ENCODE results near the gene FBXO28.

The FBXO28 gene

GRCh38 chr1:224180783-224181452 is 67.0 kb downstream of the FBXO28 start:
- no peak for DNase-seq (ENCODE audit: low read depth, low spot score)
- no peak overlapping the region for H3K4me3 ChIP-seq (ENCODE audit: low read length)

- no peak overlapping the region for H3K4me3 ChIP-seq (ENCODE audit: low read length)
- DNase-seq (ENCODE audit: low read depth, low spot score), result no peak
Measured at GRCh38 chr1:224181453-224181810, 67.5 kb downstream of the FBXO28 start.

- peak; percentile 89 for DNase-seq (ENCODE audit: low read depth, low spot score)
- peak overlapping the region; percentile 60 for H3K4me3 ChIP-seq (ENCODE audit: low read length)
Measured at GRCh38 chr1:224182057-224182865, 68.3 kb downstream of the FBXO28 start.

- peak within 1 kb of the TSS; percentile 60 for H3K4me3 ChIP-seq (ENCODE audit: low read length)
- peak; percentile 66 for DNase-seq (ENCODE audit: low read depth, low spot score)
Measured at GRCh38 chr1:224182866-224183590, 69.1 kb downstream of the FBXO28 start, which contains the start of gene DEGS1. DEGS1 (plus strand) TSS chr1:224183240; CDS start chr1:224183337, 97 bp downstream.

- H3K4me3 ChIP-seq (ENCODE audit: low read length), result peak overlapping the region; percentile 60
- DNase-seq (ENCODE audit: low read depth, low spot score), result peak; percentile 27
Measured at GRCh38 chr1:224183591-224184312, 69.8 kb downstream of the FBXO28 start.

GRCh38 chr1:224185208-224185607 is 71.3 kb downstream of the FBXO28 start:
- no peak for DNase-seq (ENCODE audit: low read depth, low spot score)
- H3K4me3 ChIP-seq (ENCODE audit: low read length), result no peak overlapping the region

GRCh38 chr1:224188286-224188685 is 74.4 kb downstream of the FBXO28 start:
- no peak overlapping the region for H3K4me3 ChIP-seq (ENCODE audit: low read length)
- DNase-seq (ENCODE audit: low read depth, low spot score), result no peak

GRCh38 chr1:224189561-224189960 is 75.7 kb downstream of the FBXO28 start:
- no peak overlapping the region for H3K4me3 ChIP-seq (ENCODE audit: low read length)
- no peak for DNase-seq (ENCODE audit: low read depth, low spot score)

- no peak overlapping the region for H3K4me3 ChIP-seq (ENCODE audit: low read length)
- no peak for DNase-seq (ENCODE audit: low read depth, low spot score)
Measured at GRCh38 chr1:224192082-224192788, 78.3 kb downstream of the FBXO28 start.

- DNase-seq (ENCODE audit: low read depth, low spot score), result no peak
- H3K4me3 ChIP-seq (ENCODE audit: low read length), result no peak overlapping the region
Measured at GRCh38 chr1:224193319-224193966, 79.5 kb downstream of the FBXO28 start.

- no peak overlapping the region for H3K4me3 ChIP-seq (ENCODE audit: low read length)
- DNase-seq (ENCODE audit: low read depth, low spot score), result no peak
Measured at GRCh38 chr1:224196813-224197600, 83.1 kb downstream of the FBXO28 start.

- DNase-seq (ENCODE audit: low read depth, low spot score), result no peak
Measured at GRCh38 chr1:224198572-224198971, 84.7 kb downstream of the FBXO28 start.

GRCh38 chr1:224199679-224200078 is 85.8 kb downstream of the FBXO28 start:
- no peak overlapping the region for H3K4me3 ChIP-seq (ENCODE audit: low read length)
- DNase-seq (ENCODE audit: low read depth, low spot score), result no peak

More at GRCh38 chr1:224198572-224198971, 84.7 kb downstream of the FBXO28 start:
- H3K4me3 ChIP-seq (ENCODE audit: low read length), result no peak overlapping the region

GRCh38 chr1:224201383-224201782 is 87.5 kb downstream of the FBXO28 start:
- no peak overlapping the region for H3K4me3 ChIP-seq (ENCODE audit: low read length)
- no peak for DNase-seq (ENCODE audit: low read depth, low spot score)

GRCh38 chr1:224201853-224202252 is 87.9 kb downstream of the FBXO28 start:
- DNase-seq (ENCODE audit: low read depth, low spot score), result no peak
- no peak overlapping the region for H3K4me3 ChIP-seq (ENCODE audit: low read length)

GRCh38 chr1:224203243-224204016 is 89.5 kb downstream of the FBXO28 start:
- H3K4me3 ChIP-seq (ENCODE audit: low read length), result no peak overlapping the region
- DNase-seq (ENCODE audit: low read depth, low spot score), result no peak

GRCh38 chr1:224205438-224205840 is 91.5 kb downstream of the FBXO28 start:
- DNase-seq (ENCODE audit: low read depth, low spot score), result no peak
- H3K4me3 ChIP-seq (ENCODE audit: low read length), result no peak overlapping the region
